ENCODE results near the gene PIK3C2G. TPM values are rescaled to one million over a fixed set of nuclear protein-coding genes. Genes with fewer than 3 reads are reported as not detected.

Gene PIK3C2G
- total RNA-seq, 2 donors from 2014 or later = not detected

- no peak overlapping the region for H3K27ac Mint-ChIP-seq
- no peaks in the 10 kb centered on the region for H3K36me3 ChIP-seq (ENCODE audit: control insufficient read depth, insufficient read depth, low read length)
- no peaks in the 10 kb centered on the region for H3K27me3 Mint-ChIP-seq (ENCODE audit: insufficient read depth)
- H3K4me3 Mint-ChIP-seq = no peak overlapping the region
- no peak overlapping the region for H3K9ac ChIP-seq (ENCODE audit: extremely low read depth, low read length, poor library complexity, severe bottlenecking)
- no peaks in the 10 kb centered on the region for H3K9me3 Mint-ChIP-seq
- DNase-seq = no peak
- no peaks in the 10 kb centered on the region for H3K36me3 Mint-ChIP-seq (ENCODE audit: low read depth)
- H3K9me3 ChIP-seq (ENCODE audit: control insufficient read depth, low read length) = no peaks in the 10 kb centered on the region
- H3K4me3 ChIP-seq (ENCODE audit: low read length) = no peak overlapping the region
- no peaks in the 10 kb centered on the region for H3K4me1 Mint-ChIP-seq
- no peaks in the 10 kb centered on the region for H3K4me1 ChIP-seq (ENCODE audit: control insufficient read depth, insufficient read depth, low read length)
- H3K27ac ChIP-seq (ENCODE audit: low read depth, low read length) = no peak overlapping the region
- 82 to 89% methylated on average over 2 to 4 of the region's 4 CpGs for WGBS, 2 experiments (ENCODE audit: insufficient coverage in 1 of 2, insufficient read length in 1 of 2)
- no peak for TF ChIP-seq CTCF (conservative IDR thresholded peaks at IDR 0.05)
- H3K27me3 ChIP-seq (ENCODE audit: control insufficient read depth, insufficient read depth, low read length, poor library complexity, severe bottlenecking) = no peaks in the 10 kb centered on the region
Measured at GRCh38 chr12:18332173-18332572, 70.9 kb downstream of the PIK3C2G start.

- Histone ChIP-seq H3K27me3 (ENCODE audit: control insufficient read depth, insufficient read depth, low read length, poor library complexity, severe bottlenecking) (no peaks in the 10 kb centered on the region), H3K36me3 (ENCODE audit: control insufficient read depth, insufficient read depth, low read length) (no peaks in the 10 kb centered on the region), H3K9ac (ENCODE audit: extremely low read depth, low read length, poor library complexity, severe bottlenecking) (no peak overlapping the region), H3K9me3 (ENCODE audit: control insufficient read depth, low read length) (no peaks in the 10 kb centered on the region), H3K4me1 (ENCODE audit: control insufficient read depth, insufficient read depth, low read length) (no peaks in the 10 kb centered on the region), H3K27ac (ENCODE audit: low read depth, low read length) (no peak overlapping the region), H3K4me3 (ENCODE audit: low read length) (no peak overlapping the region)
- no peaks in the 10 kb centered on the region for H3K27me3 Mint-ChIP-seq (ENCODE audit: insufficient read depth)
- no peak overlapping the region for H3K27ac Mint-ChIP-seq
- no peaks in the 10 kb centered on the region for H3K4me1 Mint-ChIP-seq
- 100% methylated on average over 1 of the region's 1 CpG; no CpG with 5 or more reads in 1 of the 2 experiments for WGBS, 2 experiments (ENCODE audit: insufficient coverage in 1 of 2, insufficient read length in 1 of 2)
- H3K36me3 Mint-ChIP-seq (ENCODE audit: low read depth) = no peaks in the 10 kb centered on the region
- H3K4me3 Mint-ChIP-seq = no peak overlapping the region
- no peaks in the 10 kb centered on the region for H3K9me3 Mint-ChIP-seq
- TF ChIP-seq CTCF (conservative IDR thresholded peaks at IDR 0.05) = no peak
- no peak for DNase-seq
Measured at GRCh38 chr12:18339633-18340032, 78.3 kb downstream of the PIK3C2G start.

GRCh38 chr12:18340186-18340585 is 78.9 kb downstream of the PIK3C2G start:
- Histone ChIP-seq H3K27me3 (ENCODE audit: control insufficient read depth, insufficient read depth, low read length, poor library complexity, severe bottlenecking) (no peaks in the 10 kb centered on the region), H3K4me1 (ENCODE audit: control insufficient read depth, insufficient read depth, low read length) (no peaks in the 10 kb centered on the region), H3K9ac (ENCODE audit: extremely low read depth, low read length, poor library complexity, severe bottlenecking) (no peak overlapping the region), H3K9me3 (ENCODE audit: control insufficient read depth, low read length) (no peaks in the 10 kb centered on the region), H3K4me3 (ENCODE audit: low read length) (no peak overlapping the region), H3K27ac (ENCODE audit: low read depth, low read length) (no peak overlapping the region), H3K36me3 (ENCODE audit: control insufficient read depth, insufficient read depth, low read length) (no peaks in the 10 kb centered on the region)
- Mint-ChIP-seq H3K9me3 (no peaks in the 10 kb centered on the region), H3K4me1 (no peaks in the 10 kb centered on the region), H3K27ac (no peak overlapping the region), H3K36me3 (ENCODE audit: low read depth) (no peaks in the 10 kb centered on the region), H3K27me3 (ENCODE audit: insufficient read depth) (no peaks in the 10 kb centered on the region), H3K4me3 (no peak overlapping the region)
- DNase-seq = no peak
- WGBS, 2 experiments (ENCODE audit: insufficient coverage in 1 of 2, insufficient read length in 1 of 2) = 83 to 95% methylated on average over 2 to 3 of the region's 3 CpGs
- no peak for TF ChIP-seq CTCF (conservative IDR thresholded peaks at IDR 0.05)
